Measurements from ENCODE around the gene RNPC3.
"Not testable (repeated sequence)": the region's sequence is repeated elsewhere in the genome, so short reads cannot be mapped to it uniquely, and the experiment has no call there.

Gene RNPC3

DNA sequence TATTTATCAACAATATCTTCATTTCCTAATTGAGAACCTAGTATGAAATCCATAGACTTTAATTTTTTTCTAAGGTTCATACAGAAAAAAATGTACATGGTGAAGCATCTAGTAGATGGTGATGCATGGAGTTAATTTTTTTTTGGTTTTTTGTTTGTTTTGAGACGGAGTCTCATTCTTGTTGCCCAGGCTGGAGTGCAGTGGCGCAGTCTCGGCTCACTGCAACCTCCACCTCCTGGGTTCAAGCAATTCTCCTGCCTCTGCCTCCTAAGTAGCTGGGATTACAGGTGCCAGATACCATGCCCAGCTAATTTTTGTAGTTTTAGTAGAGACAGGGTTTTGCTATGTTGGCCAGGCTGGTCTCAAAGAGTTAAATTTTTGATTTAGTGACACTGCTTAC, 35.6 kb downstream of the RNPC3 start:
- DNase-seq: not testable (repeated sequence)

- DNase-seq: no peak
Observed at GRCh38 chr1:103561643-103562395, 36.3 kb downstream of the RNPC3 start.

- DNase-seq: no peak
Observed at GRCh38 chr1:103563056-103563455, 37.6 kb downstream of the RNPC3 start.

DNA sequence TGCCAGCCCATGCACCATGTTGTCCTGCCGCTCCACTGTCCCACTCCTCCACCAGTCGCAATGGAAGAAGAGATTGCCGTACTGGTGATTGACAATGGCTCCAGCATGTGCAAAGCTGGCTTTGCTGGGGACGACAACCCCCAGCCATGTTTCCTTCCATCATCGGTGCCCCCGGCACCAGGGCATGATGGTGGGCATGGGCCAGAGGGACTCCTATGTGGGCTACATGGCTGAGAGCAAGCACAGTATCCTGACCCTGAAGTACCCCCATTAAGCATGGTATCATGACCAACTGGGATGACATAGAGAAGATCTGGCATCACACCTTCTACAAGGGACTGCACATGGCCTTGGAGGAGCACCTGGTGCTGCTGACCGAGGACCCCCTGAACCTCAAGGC, 44.0 kb downstream of the RNPC3 start:
- DNase-seq: no peak

DNA sequence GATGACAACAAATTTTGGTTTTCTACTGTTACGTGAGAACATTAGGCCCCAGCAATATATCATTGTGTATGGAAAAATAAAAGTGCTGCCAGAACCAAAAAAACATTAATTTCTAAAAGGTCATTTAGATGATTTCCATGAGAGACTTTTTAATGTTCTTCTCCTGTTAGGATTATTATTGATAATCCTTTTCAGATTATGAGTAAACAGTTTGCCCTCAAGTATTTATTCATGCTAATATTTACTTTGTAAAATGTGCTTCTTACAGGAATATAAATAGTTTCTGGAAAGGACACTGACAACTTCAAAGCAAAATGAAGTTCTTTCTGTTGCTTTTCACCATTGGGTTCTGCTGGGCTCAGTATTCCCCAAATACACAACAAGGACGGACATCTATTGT, 45.8 kb downstream of the RNPC3 start, which contains the start of gene AMY2B:
TSS of gene AMY2B (plus strand) at position 301 of the 400 bp plus-strand sequence. CDS start at position 315, 14 bp downstream.
- DNase-seq: not testable (repeated sequence)

DNA sequence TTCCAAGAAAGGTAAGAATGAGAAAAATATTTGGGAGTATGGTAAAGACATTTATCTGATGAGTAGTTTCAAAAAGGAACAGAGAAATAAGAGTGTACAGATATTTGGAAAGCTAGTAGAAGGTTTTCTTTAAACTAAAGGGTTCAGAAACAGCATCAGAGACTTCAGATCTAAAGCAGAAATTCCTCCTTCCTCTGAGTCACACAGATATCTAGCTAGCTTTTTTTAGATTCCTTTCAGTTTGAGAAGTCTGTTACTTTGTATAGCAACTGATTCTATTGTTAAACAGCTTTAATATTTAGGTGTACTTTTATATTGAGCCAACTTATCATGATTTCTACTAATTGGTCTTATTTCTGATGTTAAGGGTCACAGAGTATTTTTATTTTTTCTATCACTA, 50.6 kb downstream of the RNPC3 start:
- DNase-seq: no peak

DNA sequence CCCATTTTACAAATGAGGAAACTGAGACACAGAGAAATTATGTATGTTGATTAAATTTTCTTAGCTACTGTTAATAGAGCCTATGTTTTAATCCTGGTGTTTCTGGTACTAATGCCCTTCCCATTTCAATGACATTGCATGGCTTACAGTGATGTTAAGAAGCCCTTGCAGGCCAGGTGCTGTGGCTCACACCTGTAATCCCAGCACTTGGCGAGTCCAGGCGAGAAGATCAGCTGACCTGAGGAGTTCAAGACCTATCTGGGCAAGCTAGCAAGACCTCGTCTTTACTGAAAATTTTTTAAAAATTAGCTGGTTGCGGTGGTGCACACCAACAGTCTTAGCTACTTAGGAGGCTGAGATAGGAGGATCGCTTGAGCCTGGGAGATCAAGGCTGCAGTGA, 51.3 kb downstream of the RNPC3 start:
- not testable (repeated sequence) for DNase-seq

DNA sequence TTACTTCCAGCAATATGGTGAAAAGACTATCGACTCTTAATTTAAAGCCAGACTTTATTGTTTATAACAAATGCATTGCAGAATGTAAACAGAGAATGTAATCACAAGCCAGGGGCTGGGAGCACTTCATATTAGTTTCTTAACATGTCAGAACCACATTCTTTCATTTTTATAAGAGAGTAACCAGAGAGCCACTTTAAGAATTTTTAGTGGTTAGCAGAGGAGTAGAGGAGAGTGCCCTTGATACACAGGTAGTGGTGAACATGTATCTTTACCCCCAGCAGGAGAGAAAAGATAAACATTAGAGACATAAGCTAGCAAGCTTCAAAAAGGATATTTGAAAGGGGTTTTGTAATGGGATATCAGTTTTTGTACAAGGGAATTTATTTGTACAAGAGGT, 57.0 kb downstream of the RNPC3 start:
- DNase-seq: no peak

- DNase-seq: no peak
Observed at GRCh38 chr1:103583887-103584286, 58.4 kb downstream of the RNPC3 start.

GRCh38 chr1:103584537-103584936, 59.0 kb downstream of the RNPC3 start:
- DNase-seq: no peak

- DNase-seq: not testable (repeated sequence)
Observed at GRCh38 chr1:103602740-103603139, 77.2 kb downstream of the RNPC3 start.

All from NCI-H524 treated with DMSO at 0.1 percent for 48 hours (cell line).